OCI-LY7 (cell line): ENCODE results near the gene KCNH1.

ENCODE experiments used
- CTCF ChIP-seq: fragments of 200-600 bp; sonication (generic); conservative IDR thresholded peaks from 2 replicates; pipeline ENCODE4 v1.5.1; 2014; ENCODE audit warnings: mild to moderate bottlenecking, antibody characterized with exemption, low read length, moderate library complexity, mixed read lengths
- EZH2phosphoT487 ChIP-seq: fragments of 200-600 bp; sonication (generic); IDR thresholded peaks from 2 replicates; pipeline ENCODE4 v1.6.1; 2018; ENCODE audit warnings: low read depth, borderline replicate concordance, mild to moderate bottlenecking, mixed run types, antibody characterized with exemption, low read length, moderate library complexity, mixed read lengths

- TF ChIP-seq CTCF, result no peak
- TF ChIP-seq EZH2phosphoT487, result no peak
Measured at GRCh38 chr1:210830034-210831028, 303.6 kb downstream of the KCNH1 start.
